GM12878 (cell line): ENCODE data around the gene OR52E6. TPM values are rescaled to one million over a fixed set of nuclear protein-coding genes. Genes with fewer than 3 reads are reported as not detected.

Source experiments
- ATAC-seq: fragments of 200-7000 bp; cut with Tn5 transposase; 3 replicates; pipeline ENCODE4 v1.9.1; 2020; ENCODE audit warnings: mild to moderate bottlenecking, moderate library complexity
- Bru-seq: library from RNA; stranded (reverse); fragments of 400-500 nt; gene quantifications from one replicate; lab custom pipeline; 2021; lab: Mats Ljungman, UMichigan
- BruChase-seq, 2 experiments: library from RNA; stranded (reverse); fragments of 400-500 nt; gene quantifications; one replicate each; lab custom pipeline; 2021; lab: Mats Ljungman, UMichigan
- BruUV-seq: library from RNA; stranded (reverse); fragments of 400-500 nt; replicated peaks from 2 replicates; lab custom pipeline; 2021; lab: Mats Ljungman, UMichigan
- CTCF ChIA-PET: fragments of 300-600 bp; sonication (Branson Sonifier 250); formaldehyde crosslinking; extraction: SDS; loops from one replicate; lab custom pipeline; 2021; ENCODE audit warnings: inconsistent platforms; lab: Yijun Ruan, JAX
- POLR2A ChIA-PET: fragments of 350-600 bp; formaldehyde crosslinking; extraction: SDS; loops from one replicate; lab custom pipeline; 2021; ENCODE audit warnings: inconsistent platforms; lab: Charles Lee
- RAD21 ChIA-PET: fragments of 300-600 bp; sonication (Branson Sonifier 250); formaldehyde crosslinking; loops from one replicate; lab custom pipeline; 2023; ENCODE audit warnings: antibody characterized with exemption; ENCODE audit not compliant: unreplicated experiment; lab: Charles Lee
- SMC1A ChIA-PET: fragments of 300-600 bp; sonication (Branson Sonifier 250); formaldehyde crosslinking; loops from one replicate; lab custom pipeline; 2023; ENCODE audit not compliant: unreplicated experiment, uncharacterized antibody; lab: Charles Lee
- DNase-seq: peaks from one replicate; pipeline ENCODE4 v3.0.0-alpha.2; 2011; ENCODE audit warnings: low read depth, low spot score
- FAIRE-seq: peaks from 3 replicates; lab custom pipeline; 2011; peaks lifted over from hg19 to GRCh38; lab: Jason Lieb, UNC
- H2AFZ ChIP-seq: 2 replicates; pipeline ENCODE4 v1.6.0; 2011; ENCODE audit warnings: low read depth, low read length, control low read depth; ENCODE audit not compliant: control insufficient read depth
- H3K27ac ChIP-seq: 2 replicates; pipeline ENCODE4 v1.5.1; 2011; ENCODE audit warnings: control low read depth; ENCODE audit not compliant: control insufficient read depth, insufficient read depth
- H3K27me3 ChIP-seq, 2 experiments: replicated peaks in 1 of 2; 2 replicates each; pipeline versions ENCODE4 v1.6.0 to v1.6.1; 2011; ENCODE audit warnings: low read length in 1 of 2; ENCODE audit not compliant: control insufficient read depth in 2 of 2, insufficient read depth in 2 of 2
- H3K36me3 ChIP-seq, 2 experiments: 2 replicates each; pipeline ENCODE4 v1.5.1; 2011; ENCODE audit warnings: low read length in 1 of 2; ENCODE audit not compliant: control insufficient read depth in 2 of 2, insufficient read depth in 2 of 2
- H3K4me1 ChIP-seq: 2 replicates; pipeline ENCODE4 v1.6.1; 2011; ENCODE audit warnings: mild to moderate bottlenecking, low read length, moderate library complexity, mixed read lengths; ENCODE audit not compliant: control insufficient read depth, insufficient read depth
- H3K4me2 ChIP-seq: 2 replicates; pipeline ENCODE4 v1.6.0; 2011; ENCODE audit warnings: control low read depth; ENCODE audit not compliant: control insufficient read depth, insufficient read depth
- H3K4me3 ChIP-seq: fragments of 200-600 bp; sonication (generic); 2 replicates; pipeline ENCODE4 v1.5.1; 2016
- H3K79me2 ChIP-seq: 2 replicates; pipeline ENCODE4 v1.6.0; 2011; ENCODE audit warnings: low read length; ENCODE audit not compliant: control insufficient read depth, insufficient read depth
- H3K9ac ChIP-seq: 2 replicates; pipeline ENCODE4 v1.8.0; 2011; ENCODE audit warnings: low read length, control low read depth, mixed read lengths; ENCODE audit not compliant: control insufficient read depth, insufficient read depth
- H3K9me3 ChIP-seq: replicated peaks from 3 replicates; pipeline ENCODE4 v1.5.1; 2011; ENCODE audit warnings: mild to moderate bottlenecking, low read length; ENCODE audit not compliant: control insufficient read depth, insufficient read depth
- H4K20me1 ChIP-seq: 2 replicates; pipeline ENCODE4 v1.6.0; 2011; ENCODE audit not compliant: control insufficient read depth, insufficient read depth
- BACH1 ChIP-seq: fragments of 450-650 bp; IDR thresholded peaks from 2 replicates; pipeline ENCODE4 v1.6.1; 2017; ENCODE audit warnings: mild to moderate bottlenecking, borderline replicate concordance
- CBX5 ChIP-seq: sonication (generic); IDR thresholded peaks from 2 replicates; pipeline ENCODE4 v1.6.1; 2016; ENCODE audit warnings: low read depth, moderate library complexity, mild to moderate bottlenecking, inconsistent platforms
- CHD4 ChIP-seq: fragments of 200-600 bp; sonication (generic); IDR thresholded peaks from 2 replicates; pipeline ENCODE4 v1.6.1; 2016; ENCODE audit warnings: mild to moderate bottlenecking
- EP300 ChIP-seq, 2 experiments: fragments of 150-350 bp in 1 of 2; IDR thresholded peaks; 2 replicates each; pipeline ENCODE4 v1.6.1; 2011 to 2012; ENCODE audit warnings: low read depth in 2 of 2, low read length in 2 of 2, borderline replicate concordance in 1 of 2, improper control_type of control experiment in 1 of 2, inconsistent platforms in 1 of 2; ENCODE audit not compliant: control insufficient read depth in 1 of 2
- IRF3 ChIP-seq: fragments of 450-650 bp; IDR thresholded peaks from 2 replicates; pipeline ENCODE4 v1.6.1; 2014; ENCODE audit warnings: mild to moderate bottlenecking
- PML ChIP-seq: IDR thresholded peaks from 2 replicates; pipeline ENCODE4 v1.6.1; 2012; ENCODE audit warnings: low read length, inconsistent platforms
- RELB ChIP-seq: fragments of 450-650 bp; IDR thresholded peaks from 2 replicates; pipeline ENCODE4 v1.6.1; 2017; ENCODE audit warnings: low read depth, mild to moderate bottlenecking, moderate library complexity
- SREBF2 ChIP-seq: IDR thresholded peaks from 2 replicates; pipeline ENCODE4 v1.6.1; 2012; ENCODE audit warnings: mild to moderate bottlenecking, low read length
- USF2 ChIP-seq: IDR thresholded peaks from 2 replicates; pipeline ENCODE4 v1.6.1; 2011; ENCODE audit warnings: low read depth, low read length, improper control_type of control experiment, borderline replicate concordance
- WGBS: methylation state at CpG from one replicate; pipeline ENCODE4 v1.1.6; 2016; ENCODE audit warnings: low lambda C conversion rate; ENCODE audit not compliant: insufficient replicate concordance, insufficient coverage; ENCODE audit errors: missing lambda C conversion rate; 5-methylcytosine and 5-hydroxymethylcytosine counted together
- in situ Hi-C: fragments of 300-500 bp; cut with MboI; formaldehyde crosslinking; loops from 9 replicates; pipeline ENCODE4 v1.14.3; 2018; ENCODE audit warnings: mixed read lengths
- intact Hi-C: fragments of 100-400 bp; cut with micrococcal nuclease; formaldehyde crosslinking; loops from one replicate; pipeline ENCODE4 v1.14.2; 2022; ENCODE audit not compliant: unreplicated experiment
- long read RNA-seq, 2 experiments: library from polyadenylated mRNA; unstranded; transcript quantifications; one replicate each; pipeline ENCODE4 v2.0.0, GENCODE V29; 2019 to 2020
- polyA minus RNA-seq, 3 experiments: library from RNA; depleted of rRNA, polyadenylated mRNA; stranded (reverse); fragments of >200 nt; gene quantifications; 2 replicates each; pipeline ENCODE4 v1.2.3, GENCODE V29; 2011
- polyA plus RNA-seq, 11 experiments: library from polyadenylated mRNA; depleted of rRNA in 4 of 11; unstranded in 6 of 11; stranded (reverse) in 5 of 11; fragments of >200 nt; fragmentation: Nextera tagmentation in 4 of 11; fragmentation: Illumina TruSeq in 1 of 11; extraction: Ambion mirVana in 4 of 11; extraction: Trizol in 1 of 11; gene quantifications; 1 replicate in 1 of 11; 2 replicates in 10 of 11; pipeline versions ENCODE4 v1.2.1 to v1.2.3, GENCODE V29; 2011 to 2016; ENCODE audit warnings: inconsistent platforms in 2 of 11, missing spikeins in 2 of 11, low read depth in 1 of 11
- total RNA-seq, 4 experiments: library from RNA; depleted of rRNA in 3 of 4; stranded (reverse); fragments of >200 nt in 3 of 4; fragmentation: Illumina TruSeq in 1 of 4; extraction: Trizol in 1 of 4; gene quantifications; 2 replicates each; pipeline versions ENCODE4 v1.2.1 to v1.2.3, GENCODE V29; 2013 to 2021

The OR52E6 gene
- not detected in 2 replicates for total RNA-seq (2013; cell fraction: nucleolus; rRNA removed)
- total RNA-seq (2014; rRNA removed) (not detected in 2 replicates), total RNA-seq (2014; rRNA removed; fragmentation: Illumina TruSeq; extraction: Trizol) (not detected in 2 replicates), total RNA-seq (2021) (not detected in 2 replicates), polyA plus RNA-seq (2011; rRNA removed) (not detected in 2 replicates), polyA plus RNA-seq (2014; fragmentation: Illumina TruSeq; extraction: Trizol) (not detected in 2 replicates), polyA plus RNA-seq (2014; fragmentation: Nextera tagmentation; extraction: Ambion mirVana) (not detected), polyA plus RNA-seq (2014; rRNA removed) (not detected in 2 replicates), polyA plus RNA-seq (2016; fragmentation: Nextera tagmentation; extraction: Ambion mirVana) (not detected), polyA minus RNA-seq (2011; rRNA and poly(A)+ RNA removed) (not detected in 2 replicates), Bru-seq, nascent RNA (not detected), BruChase-seq, experiment 1, labeled RNA remaining after a 6-hour chase (not detected), BruChase-seq, experiment 2, labeled RNA remaining after a 2-hour chase (not detected)
- polyA plus RNA-seq (2011; ENCODE audit: low read depth) = not detected
- not detected in 2 replicates for polyA plus RNA-seq (2011; cell fraction: cytosol; rRNA removed)
- polyA plus RNA-seq (2011; cell fraction: nucleus; rRNA removed) = not detected in 2 replicates
- polyA plus RNA-seq (2012) = not detected in 2 replicates
- not detected in 2 replicates for polyA minus RNA-seq (2011; cell fraction: cytosol; rRNA and poly(A)+ RNA removed)
- polyA minus RNA-seq (2011; cell fraction: nucleus; rRNA and poly(A)+ RNA removed) = not detected in 2 replicates
- long read RNA-seq, experiment 1 = 0 reads
- long read RNA-seq, experiment 2 = 0 reads

GRCh38 chr11:5841797-5842196 lies at the start of gene OR52E6:
Gene OR52E6 (minus strand): TSS chr11:5841897. CDS start chr11:5841897, 0 bp downstream.
- CTCF ChIA-PET = interaction anchor here (0.6 to 0.7 kb wide), 2 partner anchors 475 to 813 kb away, joined by 3 to 4 read pairs; no protein-coding TSS in a partner anchor
- RAD21 ChIA-PET = no interaction called here
- intact Hi-C loops (no loop called here), in situ Hi-C loops (no loop called here)
- no peak for DNase-seq
- no peaks in the 10 kb centered on the region for H3K36me3 ChIP-seq
- no peak for ATAC-seq
- no peak within 1 kb of the TSS for H3K4me3 ChIP-seq
- no peak within 1 kb of the TSS for H3K4me2 ChIP-seq
- 0% methylated on average over 1 of the region's 1 CpG for WGBS
- no peaks in the 10 kb centered on the region for H4K20me1 ChIP-seq
- TF ChIP-seq CBX5 = no peak
- TF ChIP-seq PML = no peak
- no peak for TF ChIP-seq BACH1
- TF ChIP-seq IRF3 = no peak
- TF ChIP-seq CHD4 = no peak
- no peak for TF ChIP-seq EP300 (IDR thresholded peaks at IDR 0.05; ENCODE audit: borderline replicate concordance in 1 of 2, control insufficient read depth in 1 of 2, low read depth in 2 of 2, low read length in 2 of 2)
- no peak for TF ChIP-seq USF2
- no peak for TF ChIP-seq RELB
- no peak for TF ChIP-seq SREBF2
- H3K27me3 ChIP-seq = no peaks in the 10 kb centered on the region
- H3K9ac ChIP-seq = no peak within 1 kb of the TSS
- SMC1A ChIA-PET = no interaction called here
- H3K79me2 ChIP-seq = no peaks in the 10 kb centered on the region
- POLR2A ChIA-PET = no interaction called here
- H3K9me3 ChIP-seq = no peaks in the 10 kb centered on the region
- H2AFZ ChIP-seq = no peak within 1 kb of the TSS
- H3K27ac ChIP-seq = no peak within 1 kb of the TSS
- H3K4me1 ChIP-seq = no peaks in the 10 kb centered on the region
- BruUV-seq = no TSS peak
- FAIRE-seq = no peak
